Hepatocyte (in vitro differentiated cells): Measurements from ENCODE around the gene CFAP65.

Source experiments
- CTCF ChIP-seq: fragments of 200-600 bp; sonication (generic); IDR thresholded peaks from 2 replicates; pipeline ENCODE4 v1.5.1; 2016; ENCODE audit warnings: antibody characterized with exemption, mild to moderate bottlenecking; ENCODE audit not compliant: poor library complexity
- EZH2phosphoT487 ChIP-seq: fragments of 200-600 bp; sonication (generic); IDR thresholded peaks from one replicate; pipeline ENCODE4 v1.6.1; 2018; ENCODE audit warnings: antibody characterized with exemption, mild to moderate bottlenecking, low read depth, moderate library complexity; ENCODE audit not compliant: unreplicated experiment, severe bottlenecking

- TF ChIP-seq CTCF (no peak), EZH2phosphoT487 (no peak)
Observed at GRCh38 chr2:218961651-218962570, 79.4 kb downstream of the CFAP65 start.
